ENCODE measurements around the gene GRIK5.
"Not testable (repeated sequence)": the region's sequence is repeated elsewhere in the genome, so short reads cannot be mapped to it uniquely, and the experiment has no call there.

GRIK5 gene

DNA sequence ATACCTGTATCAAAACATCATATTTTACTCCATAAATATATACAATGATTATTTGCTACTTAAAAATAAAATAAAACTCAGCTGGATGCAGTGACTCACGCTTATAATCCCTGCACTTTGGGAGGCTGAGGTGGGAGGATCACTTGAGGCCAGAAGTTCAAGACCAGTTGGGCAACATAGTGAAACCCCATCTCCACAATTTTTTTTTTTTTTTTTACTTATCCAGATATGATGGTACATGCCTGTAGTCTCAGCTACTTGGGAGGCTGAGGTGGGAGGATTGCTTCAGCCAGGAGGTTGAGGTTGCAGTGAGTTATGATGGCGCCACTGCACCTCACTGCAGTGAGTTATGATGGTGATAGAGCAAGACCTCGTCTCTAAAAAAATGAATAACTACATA, 39.9 kb upstream of the GRIK5 start:
- H3K4me1 ChIP-seq (ENCODE audit: insufficient read depth, low read length) = no peaks in the 10 kb centered on the region
- peaks cover 0 to 19% of the 10 kb centered on the region in 2 donors for H3K27me3 ChIP-seq (ENCODE audit: control insufficient read depth in 1 of 2, insufficient read depth in 2 of 2, low read length in 2 of 2)
- no peak overlapping the region for H3K27ac ChIP-seq (ENCODE audit: low read depth, low read length)

DNA sequence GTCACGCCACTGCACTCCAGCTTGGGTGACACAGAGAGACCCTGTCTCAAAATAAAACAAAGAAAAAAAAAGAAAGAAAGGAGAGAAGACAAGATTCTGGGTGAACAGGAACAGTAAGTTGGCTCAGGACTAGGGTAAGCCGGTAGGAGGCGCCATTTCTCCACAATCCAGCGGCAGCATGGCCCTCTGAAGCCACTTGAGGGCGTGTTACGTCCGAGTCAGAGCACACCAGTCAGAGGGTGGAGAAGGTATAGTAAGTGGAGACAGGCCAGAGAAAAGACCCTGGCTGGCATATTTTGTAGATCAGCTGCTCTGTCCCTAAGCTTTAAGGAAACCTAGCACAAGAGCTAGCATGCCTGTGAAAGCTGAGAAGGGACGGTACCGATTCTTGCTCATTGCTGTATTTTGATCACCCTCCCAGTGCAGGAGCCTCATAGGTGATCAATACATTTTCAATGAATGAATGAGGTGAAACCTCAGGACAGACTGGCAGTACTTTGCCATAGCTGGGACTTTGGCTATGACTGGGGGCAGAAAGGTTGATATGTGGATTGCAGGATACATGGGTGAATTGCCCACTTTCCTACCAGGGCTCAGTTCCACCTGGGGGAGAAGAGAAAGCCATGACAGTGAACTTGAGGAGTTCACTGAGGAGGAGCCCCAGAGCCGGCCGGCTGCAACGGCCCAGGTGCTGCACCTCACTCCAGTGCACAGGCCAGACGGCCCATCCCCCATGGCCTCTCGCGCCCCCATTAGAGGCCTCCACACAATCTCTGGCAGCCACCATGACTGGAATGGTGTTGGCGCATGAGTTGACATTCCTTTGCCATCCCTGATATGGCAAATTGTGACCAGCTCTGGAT, 38.8 kb upstream of the GRIK5 start:
- no peak overlapping the region for H3K27ac ChIP-seq (ENCODE audit: low read depth, low read length)
- peaks cover 0 to 19% of the 10 kb centered on the region in 2 donors for H3K27me3 ChIP-seq (ENCODE audit: control insufficient read depth in 1 of 2, insufficient read depth in 2 of 2, low read length in 2 of 2)
- H3K9ac ChIP-seq (ENCODE audit: low read length) = no peak overlapping the region
- H3K4me3 ChIP-seq (ENCODE audit: low read depth in 1 of 2, low read length in 2 of 2) = no peak overlapping the region
- no peaks in the 10 kb centered on the region for H3K9me3 ChIP-seq (ENCODE audit: low read length)
- H3K36me3 ChIP-seq (ENCODE audit: insufficient read depth, low read length) = no peaks in the 10 kb centered on the region
- H3K4me1 ChIP-seq (ENCODE audit: insufficient read depth, low read length) = no peaks in the 10 kb centered on the region

More for the DNA sequence above, 39.9 kb upstream of the GRIK5 start:
- no peaks in the 10 kb centered on the region for H3K9me3 ChIP-seq (ENCODE audit: low read length)
- no peak overlapping the region for H3K9ac ChIP-seq (ENCODE audit: low read length)
- no peak overlapping the region for H3K4me3 ChIP-seq (ENCODE audit: low read depth in 1 of 2, low read length in 2 of 2)
- H3K36me3 ChIP-seq (ENCODE audit: insufficient read depth, low read length) = no peaks in the 10 kb centered on the region

DNA sequence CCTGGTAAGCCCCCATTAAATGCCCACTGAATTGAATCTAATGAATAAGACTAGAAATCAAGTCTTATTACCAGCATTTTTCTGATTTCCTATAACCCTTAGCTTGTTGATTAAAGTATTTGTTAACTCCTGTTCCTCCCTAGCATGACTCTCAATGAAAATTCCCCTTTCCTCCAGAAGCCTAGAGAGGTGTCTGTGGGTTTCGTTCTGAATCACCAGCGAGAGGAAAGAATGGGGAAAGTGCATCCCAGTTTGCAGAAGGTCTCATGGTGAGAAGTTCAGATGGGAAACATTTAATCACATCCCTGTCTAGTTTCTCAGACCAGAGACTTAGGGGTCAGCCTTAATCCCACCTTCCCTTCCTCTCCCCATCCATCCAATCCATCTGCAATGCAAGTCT, 35.4 kb upstream of the GRIK5 start:
- Histone ChIP-seq H3K27ac (ENCODE audit: low read depth, low read length) (no peak overlapping the region), H3K4me3 (ENCODE audit: low read depth in 1 of 2, low read length in 2 of 2) (no peak overlapping the region), H3K9ac (ENCODE audit: low read length) (no peak overlapping the region), H3K27me3 (ENCODE audit: control insufficient read depth in 1 of 2, insufficient read depth in 2 of 2, low read length in 2 of 2) (peaks cover 0 to 19% of the 10 kb centered on the region in 2 donors), H3K36me3 (ENCODE audit: insufficient read depth, low read length) (no peaks in the 10 kb centered on the region), H3K4me1 (ENCODE audit: insufficient read depth, low read length) (no peaks in the 10 kb centered on the region), H3K9me3 (ENCODE audit: low read length) (no peaks in the 10 kb centered on the region)

DNA sequence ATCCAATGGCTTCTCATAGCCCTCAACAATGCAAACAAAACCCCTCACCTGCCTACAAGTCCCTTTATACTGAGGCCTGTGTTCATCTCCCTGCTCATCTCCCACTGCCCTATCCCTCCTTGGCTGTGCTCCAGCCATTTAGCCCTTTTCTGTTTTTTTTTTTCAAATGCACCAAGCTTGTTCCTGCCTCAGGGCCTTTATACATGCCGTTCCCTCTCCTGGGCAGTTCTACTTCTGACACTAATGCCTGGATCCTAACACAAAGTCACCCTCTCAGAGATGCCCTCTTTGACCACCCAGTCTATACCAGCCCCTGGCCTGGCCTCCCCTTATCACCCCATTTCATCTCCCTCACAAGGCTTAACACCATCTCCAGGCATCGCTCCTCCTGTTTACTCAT, 32.9 kb upstream of the GRIK5 start:
- Histone ChIP-seq H3K4me1 (ENCODE audit: insufficient read depth, low read length) (no peaks in the 10 kb centered on the region), H3K4me3 (ENCODE audit: low read depth in 1 of 2, low read length in 2 of 2) (no peak overlapping the region), H3K9ac (ENCODE audit: low read length) (no peak overlapping the region), H3K27ac (ENCODE audit: low read depth, low read length) (no peak overlapping the region), H3K9me3 (ENCODE audit: low read length) (no peaks in the 10 kb centered on the region), H3K27me3 (ENCODE audit: control insufficient read depth in 1 of 2, insufficient read depth in 2 of 2, low read length in 2 of 2) (peaks cover 0 to 8% of the 10 kb centered on the region in 2 donors), H3K36me3 (ENCODE audit: insufficient read depth, low read length) (no peaks in the 10 kb centered on the region)

DNA sequence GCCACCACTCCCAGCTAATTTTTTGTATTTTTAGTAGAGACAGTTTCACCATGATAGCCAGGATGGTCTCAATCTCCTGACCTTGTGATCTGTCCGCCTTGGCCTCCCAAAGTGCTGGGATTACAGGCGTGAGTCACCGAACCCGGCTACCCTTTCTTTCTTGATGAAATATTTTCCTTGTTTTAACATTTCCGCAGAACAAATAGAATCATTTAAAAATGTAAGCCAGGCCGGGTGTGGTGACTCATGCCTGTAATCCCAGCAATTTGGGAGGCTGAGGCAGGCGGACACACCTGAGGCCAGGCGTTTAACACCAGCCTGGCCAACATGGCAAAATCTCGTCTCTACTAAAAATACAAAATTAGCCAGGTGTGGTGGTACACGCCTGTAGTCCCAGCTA, 30.2 kb upstream of the GRIK5 start:
- H3K36me3 ChIP-seq (ENCODE audit: insufficient read depth, low read length); H3K27me3 ChIP-seq (ENCODE audit: control insufficient read depth in 1 of 2, insufficient read depth in 2 of 2, low read length in 2 of 2); H3K4me3 ChIP-seq (ENCODE audit: low read depth in 1 of 2, low read length in 2 of 2); H3K4me1 ChIP-seq (ENCODE audit: insufficient read depth, low read length); H3K27ac ChIP-seq (ENCODE audit: low read depth, low read length); H3K9ac ChIP-seq (ENCODE audit: low read length); H3K9me3 ChIP-seq (ENCODE audit: low read length): not testable (repeated sequence)

DNA sequence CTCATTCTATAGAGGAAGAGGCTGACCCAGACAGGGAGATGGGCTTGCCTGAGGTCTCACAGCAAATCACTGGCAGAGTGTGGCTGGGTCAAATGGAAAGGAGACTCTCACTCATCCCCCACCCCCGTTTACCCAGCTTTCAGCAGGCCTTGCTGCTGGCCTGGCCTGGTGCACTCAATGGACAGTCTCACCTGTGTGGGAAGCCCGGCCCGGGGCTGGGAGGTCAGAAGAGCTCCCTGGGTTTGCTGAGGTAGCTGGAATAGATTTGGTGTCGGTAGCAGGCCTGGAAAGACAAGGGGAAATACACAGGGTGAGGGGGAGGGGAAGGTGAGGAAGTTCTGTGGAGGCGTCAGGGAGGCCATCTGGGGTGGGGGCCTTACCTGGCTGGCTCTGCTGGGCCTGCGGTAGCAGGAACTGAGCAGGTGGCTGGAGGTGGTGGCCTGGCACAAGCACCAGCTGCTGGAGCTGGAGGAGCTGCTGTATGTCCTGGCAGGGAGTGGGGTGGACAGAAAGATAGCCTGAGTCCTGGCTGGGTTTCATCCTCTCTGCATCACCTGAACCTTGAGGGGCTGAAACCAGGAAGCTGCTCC, 29.4 kb upstream of the GRIK5 start:
- Histone ChIP-seq H3K9me3 (ENCODE audit: low read length) (no peaks in the 10 kb centered on the region), H3K9ac (ENCODE audit: low read length) (no peak overlapping the region), H3K36me3 (ENCODE audit: insufficient read depth, low read length) (no peaks in the 10 kb centered on the region), H3K4me3 (ENCODE audit: low read depth in 1 of 2, low read length in 2 of 2) (no peak overlapping the region), H3K27ac (ENCODE audit: low read depth, low read length) (no peak overlapping the region), H3K27me3 (ENCODE audit: control insufficient read depth in 1 of 2, insufficient read depth in 2 of 2, low read length in 2 of 2) (no peaks in the 10 kb centered on the region), H3K4me1 (ENCODE audit: insufficient read depth, low read length) (peaks cover 4% of the 10 kb centered on the region)

DNA sequence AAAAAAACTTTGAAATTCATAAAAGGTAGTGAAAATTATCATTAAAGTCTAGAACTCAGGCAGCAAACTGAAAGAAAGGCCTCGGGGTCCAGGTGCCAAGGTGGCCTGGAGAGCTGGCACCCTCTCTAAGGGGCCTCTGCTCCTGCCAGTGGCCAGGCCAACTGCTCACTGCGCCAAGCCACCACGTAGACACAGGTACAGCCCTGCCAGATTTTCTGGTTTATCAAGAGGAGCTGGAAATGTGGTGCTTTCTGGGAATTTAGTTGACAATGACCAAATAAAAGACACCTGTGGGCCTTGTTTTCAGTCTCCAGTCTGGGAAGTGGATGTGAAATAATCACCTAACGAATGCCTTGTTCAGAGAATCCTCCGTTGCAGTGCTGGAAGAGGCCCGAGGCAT, 28.8 kb upstream of the GRIK5 start:
- H3K27ac ChIP-seq (ENCODE audit: low read depth, low read length) = no peak overlapping the region
- H3K9me3 ChIP-seq (ENCODE audit: low read length) = no peaks in the 10 kb centered on the region
- no peaks in the 10 kb centered on the region for H3K36me3 ChIP-seq (ENCODE audit: insufficient read depth, low read length)
- H3K4me1 ChIP-seq (ENCODE audit: insufficient read depth, low read length) = peaks cover 9% of the 10 kb centered on the region
- H3K9ac ChIP-seq (ENCODE audit: low read length) = no peak overlapping the region
- H3K4me3 ChIP-seq (ENCODE audit: low read depth in 1 of 2, low read length in 2 of 2) = no peak overlapping the region
- H3K27me3 ChIP-seq (ENCODE audit: control insufficient read depth in 1 of 2, insufficient read depth in 2 of 2, low read length in 2 of 2) = no peaks in the 10 kb centered on the region

DNA sequence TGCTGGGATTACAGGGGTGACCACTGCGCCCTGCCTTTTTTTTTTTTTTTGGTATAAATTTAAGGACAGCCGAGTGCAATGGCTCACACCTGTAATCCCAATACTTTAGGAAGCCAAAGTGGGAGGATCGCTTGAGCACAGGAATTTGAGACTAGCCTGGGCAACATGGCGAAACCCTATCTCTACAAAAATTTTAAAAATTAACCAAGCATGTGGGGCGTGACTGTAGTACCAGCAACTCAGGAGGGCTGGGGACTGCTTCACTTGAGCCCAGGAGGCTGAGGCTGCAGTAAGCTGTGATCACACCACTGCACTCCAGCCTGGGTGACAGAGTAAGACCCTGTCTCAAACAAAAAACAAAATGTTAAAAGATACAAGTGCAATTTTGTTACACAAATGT, 27.5 kb upstream of the GRIK5 start:
- no peak overlapping the region for H3K4me3 ChIP-seq (ENCODE audit: low read depth in 1 of 2, low read length in 2 of 2)
- no peaks in the 10 kb centered on the region for H3K9me3 ChIP-seq (ENCODE audit: low read length)
- H3K9ac ChIP-seq (ENCODE audit: low read length) = no peak overlapping the region
- no peaks in the 10 kb centered on the region for H3K36me3 ChIP-seq (ENCODE audit: insufficient read depth, low read length)
- H3K27ac ChIP-seq (ENCODE audit: low read depth, low read length) = no peak overlapping the region
- H3K4me1 ChIP-seq (ENCODE audit: insufficient read depth, low read length) = peaks cover 9% of the 10 kb centered on the region
- H3K27me3 ChIP-seq (ENCODE audit: control insufficient read depth in 1 of 2, insufficient read depth in 2 of 2, low read length in 2 of 2) = no peaks in the 10 kb centered on the region

DNA sequence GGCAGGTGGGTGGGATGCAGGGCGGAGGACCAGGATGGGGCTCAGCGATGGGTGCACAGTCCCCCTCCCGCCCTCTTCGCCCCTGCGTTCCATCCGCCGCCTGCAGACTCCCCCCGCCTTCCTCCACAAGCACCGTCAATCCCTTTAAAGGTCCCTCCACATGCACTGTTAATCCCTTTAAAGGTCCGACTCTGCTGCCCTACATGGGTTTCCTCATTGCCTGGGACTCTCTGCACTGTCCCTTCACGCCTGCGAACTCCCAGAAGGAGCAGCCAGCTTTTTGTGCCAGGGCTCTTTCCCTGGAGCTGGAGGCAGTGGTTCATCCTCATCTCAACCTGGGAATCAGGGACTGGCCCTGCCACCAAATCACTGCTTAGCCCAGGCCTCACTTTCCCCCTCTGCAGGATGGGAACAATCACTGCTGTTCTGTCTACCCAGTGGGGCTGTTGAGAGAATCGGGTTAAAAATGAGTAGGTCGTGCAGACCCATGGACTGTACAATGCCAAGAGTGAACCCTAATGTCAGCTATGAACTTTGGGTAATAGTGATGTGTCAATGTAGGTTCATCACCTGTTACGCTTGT, 26.3 kb upstream of the GRIK5 start:
- Histone ChIP-seq H3K9me3 (ENCODE audit: low read length) (no peaks in the 10 kb centered on the region), H3K27ac (ENCODE audit: low read depth, low read length) (peak overlapping the region; percentile 56), H3K9ac (ENCODE audit: low read length) (no peak overlapping the region), H3K4me3 (ENCODE audit: low read depth in 1 of 2, low read length in 2 of 2) (peak overlapping the region; percentile 38 to 45), H3K4me1 (ENCODE audit: insufficient read depth, low read length) (peaks cover 9% of the 10 kb centered on the region), H3K27me3 (ENCODE audit: control insufficient read depth in 1 of 2, insufficient read depth in 2 of 2, low read length in 2 of 2) (no peaks in the 10 kb centered on the region), H3K36me3 (ENCODE audit: insufficient read depth, low read length) (no peaks in the 10 kb centered on the region)

DNA sequence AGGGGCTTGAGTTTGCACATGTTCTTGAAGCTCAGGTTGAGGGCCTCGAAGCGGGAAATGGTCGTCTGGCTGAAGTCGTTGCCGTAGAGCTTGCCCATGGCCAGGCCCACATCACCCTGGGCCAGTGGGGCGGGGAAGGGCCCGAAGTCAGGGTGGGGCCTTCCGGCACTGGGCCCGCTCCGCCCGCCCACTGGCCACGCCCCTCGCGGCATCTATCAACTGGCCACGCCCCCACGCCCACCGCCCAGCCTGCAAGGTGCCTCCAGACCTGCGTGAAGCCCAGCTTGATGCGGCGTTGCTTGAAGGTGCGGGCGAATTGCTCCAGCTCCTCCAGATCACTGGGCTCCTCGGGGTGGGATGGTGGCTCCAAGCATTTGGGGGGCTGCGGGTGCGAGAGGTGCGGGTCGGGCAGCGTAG, 25.8 kb upstream of the GRIK5 start:
- Histone ChIP-seq H3K9ac (ENCODE audit: low read length) (no peak overlapping the region), H3K36me3 (ENCODE audit: insufficient read depth, low read length) (no peaks in the 10 kb centered on the region), H3K27ac (ENCODE audit: low read depth, low read length) (peak overlapping the region; percentile 56), H3K4me3 (ENCODE audit: low read depth in 1 of 2, low read length in 2 of 2) (peak overlapping the region; percentile 38 to 45), H3K9me3 (ENCODE audit: low read length) (no peaks in the 10 kb centered on the region), H3K27me3 (ENCODE audit: control insufficient read depth in 1 of 2, insufficient read depth in 2 of 2, low read length in 2 of 2) (no peaks in the 10 kb centered on the region), H3K4me1 (ENCODE audit: insufficient read depth, low read length) (peaks cover 9% of the 10 kb centered on the region)

DNA sequence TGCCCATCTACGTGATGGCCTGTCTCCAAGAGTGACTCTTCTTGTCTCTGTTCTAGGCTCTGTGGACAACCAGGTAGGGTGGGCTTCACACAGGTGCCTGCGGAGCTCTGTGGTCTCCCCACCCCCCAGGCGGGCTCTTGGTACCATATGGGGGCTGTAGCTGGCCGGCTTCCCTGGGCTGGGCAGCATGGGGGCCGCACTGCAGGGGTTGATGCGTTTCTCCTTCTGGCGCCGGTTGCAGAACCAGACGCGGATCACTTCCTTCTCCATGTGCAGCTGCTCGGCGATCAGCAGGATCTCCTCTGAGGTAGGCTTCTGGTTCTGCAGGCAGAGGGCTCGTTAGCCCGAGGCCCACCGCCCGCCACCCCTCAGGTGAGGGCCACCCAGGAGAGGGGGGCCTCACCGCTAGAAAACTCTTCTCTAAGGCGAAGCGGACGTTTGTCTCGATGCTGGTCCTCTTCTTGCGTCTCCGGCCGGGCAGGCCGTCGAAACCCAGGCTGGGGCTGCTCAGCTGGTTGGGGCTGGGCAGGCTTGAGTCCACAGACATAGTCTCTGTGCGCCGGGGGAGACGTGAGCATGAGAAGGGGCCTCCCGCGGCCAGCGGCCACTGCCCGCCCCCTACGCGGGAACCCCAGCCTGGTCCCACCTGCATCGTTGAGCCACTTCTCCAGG, 25.3 kb upstream of the GRIK5 start:
- Histone ChIP-seq H3K27ac (ENCODE audit: low read depth, low read length) (peak overlapping the region; percentile 56), H3K9ac (ENCODE audit: low read length) (no peak overlapping the region), H3K9me3 (ENCODE audit: low read length) (no peaks in the 10 kb centered on the region), H3K4me1 (ENCODE audit: insufficient read depth, low read length) (peaks cover 9% of the 10 kb centered on the region), H3K4me3 (ENCODE audit: low read depth in 1 of 2, low read length in 2 of 2) (peak overlapping the region; percentile 38 to 45), H3K27me3 (ENCODE audit: control insufficient read depth in 1 of 2, insufficient read depth in 2 of 2, low read length in 2 of 2) (no peaks in the 10 kb centered on the region), H3K36me3 (ENCODE audit: insufficient read depth, low read length) (no peaks in the 10 kb centered on the region)
